ENCODE results near the gene SOX3. TPM values are rescaled to one million over a fixed set of nuclear protein-coding genes. Genes with fewer than 3 reads are reported as not detected.

Gene SOX3
- 20.4 and 38.7 TPM in 2 replicates for total RNA-seq (ENCODE audit: low replicate concordance)

GRCh38 chrX:140504371-140505324 is at the start of gene SOX3:
Gene SOX3 (minus strand): TSS chrX:140505069. CDS start chrX:140505060, 9 bp downstream.
- Histone ChIP-seq H3K4me2 (peak within 1 kb of the TSS; percentile 82), H3F3A (ENCODE audit: low read depth) (peaks cover 47% of the 10 kb centered on the region), H3K9me3 (ENCODE audit: low read depth) (no peaks in the 10 kb centered on the region), H3K36me3 (no peaks in the 10 kb centered on the region), H3K4me3 (peak within 1 kb of the TSS; percentile 78), H4K20me1 (ENCODE audit: low read depth) (peaks cover 9% of the 10 kb centered on the region), H3K9ac (peak within 1 kb of the TSS; percentile 49), H3K79me2 (ENCODE audit: low read depth) (peaks cover 26% of the 10 kb centered on the region), H2AFZ (replicated peaks) (peak within 1 kb of the TSS; percentile 5), H3K4me1 (peaks cover 2% of the 10 kb centered on the region), H3K27ac (peak within 1 kb of the TSS; percentile 79), H3K27me3 (peaks cover 34% of the 10 kb centered on the region)
- Mint-ChIP-seq H3K9me3 (peaks cover 31% of the 10 kb centered on the region), H3K36me3 (peaks cover 11% of the 10 kb centered on the region), H3K27ac (peak within 1 kb of the TSS; percentile 98), H3K4me3 (peak within 1 kb of the TSS; percentile 90), H3K4me1 (peaks cover 54% of the 10 kb centered on the region), H3K27me3 (ENCODE audit: insufficient read depth, low read depth) (peaks cover 35% of the 10 kb centered on the region)
- DNase-seq (ENCODE audit: low spot score) = peak; percentile 85
- TF ChIP-seq EZH2 (IDR thresholded peaks at IDR 0.05) (no peak), CTCF (IDR thresholded peaks at IDR 0.05) (no peak), EZH2phosphoT487 (IDR thresholded peaks at IDR 0.05) (no peak)

GRCh38 chrX:140548985-140549384 is 44.1 kb upstream of the SOX3 start:
- no peak overlapping the region for H3K4me3 Mint-ChIP-seq
- Histone ChIP-seq H3K4me1 (peaks cover 4% of the 10 kb centered on the region), H3K4me3 (no peak overlapping the region), H3F3A (ENCODE audit: low read depth) (no peaks in the 10 kb centered on the region), H3K36me3 (no peaks in the 10 kb centered on the region), H3K27me3 (no peaks in the 10 kb centered on the region), H3K4me2 (no peak overlapping the region), H3K27ac (no peak overlapping the region), H3K9me3 (ENCODE audit: low read depth) (peaks cover 11% of the 10 kb centered on the region), H3K9ac (no peak overlapping the region), H4K20me1 (ENCODE audit: low read depth) (no peaks in the 10 kb centered on the region), H3K79me2 (ENCODE audit: low read depth) (no peaks in the 10 kb centered on the region), H2AFZ (replicated peaks) (no peak overlapping the region)
- DNase-seq (ENCODE audit: low spot score) = no peak
- no peak overlapping the region for H3K27ac Mint-ChIP-seq
- no peaks in the 10 kb centered on the region for H3K9me3 Mint-ChIP-seq
- H3K27me3 Mint-ChIP-seq (ENCODE audit: insufficient read depth, low read depth) = no peaks in the 10 kb centered on the region
- TF ChIP-seq EZH2 (IDR thresholded peaks at IDR 0.05) (no peak), CTCF (IDR thresholded peaks at IDR 0.05) (no peak), EZH2phosphoT487 (IDR thresholded peaks at IDR 0.05) (no peak)
- H3K36me3 Mint-ChIP-seq = no peaks in the 10 kb centered on the region
- H3K4me1 Mint-ChIP-seq = peaks cover 9% of the 10 kb centered on the region

- H2AFZ ChIP-seq (replicated peaks) = no peak overlapping the region
- H3K27ac ChIP-seq = no peak overlapping the region
- H3K9ac ChIP-seq = no peak overlapping the region
- no peaks in the 10 kb centered on the region for H3K36me3 Mint-ChIP-seq
- H3K27ac Mint-ChIP-seq = no peak overlapping the region
- no peak overlapping the region for H3K4me3 ChIP-seq
- no peak overlapping the region for H3K4me2 ChIP-seq
- H3K27me3 Mint-ChIP-seq (ENCODE audit: insufficient read depth, low read depth) = peaks cover 5% of the 10 kb centered on the region
- H3K4me1 Mint-ChIP-seq = peaks cover 36% of the 10 kb centered on the region
- H3K27me3 ChIP-seq = no peaks in the 10 kb centered on the region
- H4K20me1 ChIP-seq (ENCODE audit: low read depth) = no peaks in the 10 kb centered on the region
- no peaks in the 10 kb centered on the region for H3K79me2 ChIP-seq (ENCODE audit: low read depth)
- no peak overlapping the region for H3K4me3 Mint-ChIP-seq
- no peak for TF ChIP-seq EZH2 (IDR thresholded peaks at IDR 0.05)
- no peak for TF ChIP-seq EZH2phosphoT487 (IDR thresholded peaks at IDR 0.05)
- TF ChIP-seq CTCF (IDR thresholded peaks at IDR 0.05) = no peak
- H3K9me3 Mint-ChIP-seq = no peaks in the 10 kb centered on the region
- H3K36me3 ChIP-seq = no peaks in the 10 kb centered on the region
- H3F3A ChIP-seq (ENCODE audit: low read depth) = no peaks in the 10 kb centered on the region
- no peaks in the 10 kb centered on the region for H3K9me3 ChIP-seq (ENCODE audit: low read depth)
- no peaks in the 10 kb centered on the region for H3K4me1 ChIP-seq
- DNase-seq (ENCODE audit: low spot score) = peak; percentile 29
Observed at GRCh38 chrX:140526171-140526570, 21.3 kb upstream of the SOX3 start.
